Inferior parietal cortex (tissue), 1 donor: ENCODE results near the gene OSBPL10.
"Not testable (repeated sequence)": the region's sequence is repeated elsewhere in the genome, so short reads cannot be mapped to it uniquely, and the experiment has no call there.

Experiments used
- DNase-seq: peaks from one replicate; pipeline ENCODE4 v3.0.0-alpha.2; 2016; ENCODE audit errors: extremely low spot score

Gene OSBPL10

GRCh38 chr3:31704591-31705179 lies 276.4 kb downstream of the OSBPL10 start:
- no peak for DNase-seq

DNA sequence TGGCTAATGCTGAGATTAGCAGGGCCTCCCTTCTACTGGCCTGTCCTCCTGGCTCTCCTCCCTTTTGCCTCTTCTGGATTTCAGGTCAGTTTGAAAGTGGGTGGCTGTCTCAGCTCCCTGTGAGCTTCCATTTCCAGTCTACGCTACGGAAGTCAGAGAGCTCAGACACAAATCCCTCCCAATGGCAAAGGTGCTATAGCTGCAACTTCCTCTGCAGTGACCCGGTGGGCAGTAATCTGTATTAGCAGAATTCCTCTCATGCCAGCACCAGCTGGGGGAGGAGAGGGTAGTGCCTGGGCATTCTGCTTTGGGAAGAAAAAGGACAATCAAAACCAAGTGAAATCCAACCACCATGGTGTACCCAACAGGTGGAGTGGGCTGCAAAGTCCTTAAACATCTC lies 276.9 kb downstream of the OSBPL10 start:
- no peak for DNase-seq

GRCh38 chr3:31701286-31701685 lies 279.8 kb downstream of the OSBPL10 start:
- DNase-seq, result no peak

- no peak for DNase-seq
Measured at GRCh38 chr3:31699309-31699953, 281.6 kb downstream of the OSBPL10 start.

DNA sequence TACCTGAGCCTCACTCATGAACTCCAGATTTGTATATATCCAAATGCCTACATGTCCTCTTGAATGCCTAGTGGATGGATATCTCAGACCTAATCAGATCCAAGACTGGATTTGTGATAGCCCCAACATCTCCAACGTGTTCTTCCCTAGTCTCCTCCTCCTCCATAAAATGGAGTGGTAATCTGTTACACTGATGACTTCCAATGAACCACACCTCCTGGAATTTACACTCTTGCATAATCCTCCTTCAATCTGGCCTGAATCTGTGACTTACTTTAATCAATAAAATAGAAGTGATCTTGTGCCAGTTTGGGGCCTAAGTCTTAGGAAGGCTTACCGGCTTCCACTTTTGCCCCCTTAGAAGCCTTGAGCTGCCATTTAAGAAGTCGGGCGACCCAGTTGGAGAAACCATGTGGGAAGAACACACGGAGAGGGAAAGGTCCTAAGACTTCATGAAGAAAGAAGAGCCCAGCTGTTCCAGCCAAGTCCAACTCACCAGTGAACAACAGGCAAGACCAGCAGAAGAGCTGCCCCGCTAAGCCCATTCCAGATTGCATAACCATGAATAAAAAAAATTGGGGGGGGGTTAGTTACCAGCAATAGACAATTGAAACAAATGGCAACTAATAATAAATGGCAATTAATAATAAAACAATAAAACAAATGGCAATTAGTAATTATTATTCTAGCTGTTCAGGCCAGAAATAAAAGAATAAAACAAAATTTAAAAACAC lies 284.1 kb downstream of the OSBPL10 start:
- no peak for DNase-seq

GRCh38 chr3:31696009-31696297 lies 285.1 kb downstream of the OSBPL10 start:
- no peak for DNase-seq

- no peak for DNase-seq
Measured at GRCh38 chr3:31695280-31696008, 285.6 kb downstream of the OSBPL10 start.

GRCh38 chr3:31693346-31693745 lies 287.7 kb downstream of the OSBPL10 start:
- no peak for DNase-seq

GRCh38 chr3:31692751-31693150 lies 288.3 kb downstream of the OSBPL10 start:
- DNase-seq, result no peak

GRCh38 chr3:31690771-31691170 lies 290.3 kb downstream of the OSBPL10 start:
- DNase-seq, result no peak

DNA sequence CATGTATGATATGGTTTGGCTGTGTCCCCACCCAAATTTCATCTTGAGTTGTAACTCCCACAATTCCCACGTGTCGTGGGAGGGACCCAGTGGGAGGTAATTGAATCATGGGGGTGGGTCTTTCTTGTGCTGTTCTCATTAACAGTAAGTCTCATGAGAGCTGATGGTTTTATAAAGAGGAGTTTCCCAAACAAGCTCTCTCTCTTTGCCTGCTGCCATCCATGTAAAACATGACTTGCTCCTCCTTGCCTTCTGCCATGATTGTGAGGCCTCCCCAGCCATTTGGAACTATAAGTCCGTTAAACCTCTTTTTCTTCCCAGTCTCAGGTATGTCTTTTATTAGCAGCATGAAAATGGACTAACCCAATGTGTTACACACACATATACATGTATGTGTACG lies 291.5 kb downstream of the OSBPL10 start:
- not testable (repeated sequence) for DNase-seq

DNA sequence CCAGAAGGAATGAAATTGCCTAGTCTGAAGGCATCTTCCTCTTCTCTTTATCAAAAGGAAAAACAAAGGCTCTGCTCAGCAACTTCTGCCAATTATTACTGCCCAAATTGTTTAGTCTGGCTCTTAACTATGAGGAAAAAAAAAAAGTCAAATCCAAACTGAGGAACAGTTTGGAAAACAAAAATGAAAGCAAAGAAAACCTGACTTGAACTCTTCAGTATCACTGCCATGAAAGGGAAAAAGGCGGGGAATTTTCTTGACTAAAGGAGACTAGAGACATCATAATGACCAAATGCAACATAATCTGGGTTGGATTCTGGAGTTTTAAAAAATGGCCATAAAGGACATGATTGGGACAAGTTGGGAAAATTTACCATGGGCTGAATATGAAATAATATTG lies 292.1 kb downstream of the OSBPL10 start:
- DNase-seq, result no peak

DNA sequence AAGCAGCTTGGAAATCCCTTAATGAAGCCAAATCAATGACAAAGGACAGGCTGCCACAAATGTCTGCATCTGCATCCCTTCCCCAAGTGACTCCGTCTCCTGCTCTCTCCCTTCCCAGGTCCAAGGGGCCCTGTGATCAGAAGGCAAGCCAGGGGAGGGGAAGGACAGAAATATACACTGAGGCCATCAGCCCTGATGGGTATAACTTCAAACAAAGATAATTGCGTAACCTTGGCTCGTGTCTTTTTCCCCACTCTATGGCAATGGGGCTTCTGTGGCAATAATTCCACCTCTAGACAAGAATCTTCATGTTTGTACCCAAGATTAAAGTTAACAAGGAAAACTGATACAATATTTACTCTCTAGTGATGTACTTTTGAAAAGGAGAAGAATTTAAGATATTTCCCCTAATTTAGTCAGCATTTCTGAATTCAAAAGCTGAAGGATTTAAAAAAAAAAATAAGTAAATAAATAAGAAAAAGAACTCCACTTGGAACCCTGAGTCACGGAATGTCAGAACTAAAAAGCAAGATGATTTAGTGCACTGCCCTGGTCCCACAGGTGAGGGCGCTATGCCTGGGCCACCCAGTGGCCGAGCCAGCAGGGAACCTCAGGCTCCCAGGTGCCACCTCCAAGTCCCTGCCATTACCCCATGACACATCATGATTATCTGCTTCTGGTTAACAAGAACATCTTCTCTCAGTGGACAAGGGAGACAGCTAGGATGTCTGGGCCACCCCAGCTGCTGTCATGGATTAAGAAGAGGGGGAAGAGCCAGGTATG lies 293.9 kb downstream of the OSBPL10 start:
- DNase-seq, result no peak

GRCh38 chr3:31680072-31680870 lies 300.8 kb downstream of the OSBPL10 start:
- no peak for DNase-seq

- DNase-seq, result no peak
Measured at GRCh38 chr3:31676556-31676955, 304.5 kb downstream of the OSBPL10 start.

DNA sequence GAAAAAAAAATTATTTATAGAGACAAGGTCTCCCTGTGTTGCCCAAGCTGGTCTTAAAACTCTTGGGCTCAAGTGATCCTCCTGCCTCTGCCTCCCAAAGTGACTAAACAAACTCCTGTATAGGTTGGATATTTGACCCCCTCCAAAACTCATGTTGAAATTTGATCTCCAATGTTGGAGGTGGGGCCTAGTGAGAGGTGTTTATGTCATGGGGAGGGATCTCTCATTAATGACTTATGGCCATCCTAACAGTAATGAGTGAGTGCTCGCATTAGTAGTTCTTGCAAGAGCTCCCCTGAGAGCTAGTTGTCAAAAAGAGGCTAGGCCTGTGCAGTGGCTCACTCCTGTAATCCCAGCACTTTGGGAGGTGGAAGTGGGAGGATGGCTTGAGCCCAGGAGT lies 307.1 kb downstream of the OSBPL10 start:
- no peak for DNase-seq

- no peak for DNase-seq
Measured at GRCh38 chr3:31671976-31672375, 309.1 kb downstream of the OSBPL10 start.

GRCh38 chr3:31671451-31671850 lies 309.6 kb downstream of the OSBPL10 start:
- no peak for DNase-seq

- DNase-seq, result no peak
Measured at GRCh38 chr3:31670722-31671121, 310.3 kb downstream of the OSBPL10 start.

GRCh38 chr3:31670136-31670535 lies 310.9 kb downstream of the OSBPL10 start:
- no peak for DNase-seq

GRCh38 chr3:31668242-31668641 lies 312.8 kb downstream of the OSBPL10 start:
- DNase-seq, result no peak
